Measurements from ENCODE around the gene CELF2. TPM values are rescaled to one million over a fixed set of nuclear protein-coding genes. Genes with fewer than 3 reads are reported as not detected.

Gene CELF2
- total and polyA plus RNA-seq, 2 of the 4 experiments (the other 2 are of a cell fraction) = 3.5 to 6.6 TPM

DNA sequence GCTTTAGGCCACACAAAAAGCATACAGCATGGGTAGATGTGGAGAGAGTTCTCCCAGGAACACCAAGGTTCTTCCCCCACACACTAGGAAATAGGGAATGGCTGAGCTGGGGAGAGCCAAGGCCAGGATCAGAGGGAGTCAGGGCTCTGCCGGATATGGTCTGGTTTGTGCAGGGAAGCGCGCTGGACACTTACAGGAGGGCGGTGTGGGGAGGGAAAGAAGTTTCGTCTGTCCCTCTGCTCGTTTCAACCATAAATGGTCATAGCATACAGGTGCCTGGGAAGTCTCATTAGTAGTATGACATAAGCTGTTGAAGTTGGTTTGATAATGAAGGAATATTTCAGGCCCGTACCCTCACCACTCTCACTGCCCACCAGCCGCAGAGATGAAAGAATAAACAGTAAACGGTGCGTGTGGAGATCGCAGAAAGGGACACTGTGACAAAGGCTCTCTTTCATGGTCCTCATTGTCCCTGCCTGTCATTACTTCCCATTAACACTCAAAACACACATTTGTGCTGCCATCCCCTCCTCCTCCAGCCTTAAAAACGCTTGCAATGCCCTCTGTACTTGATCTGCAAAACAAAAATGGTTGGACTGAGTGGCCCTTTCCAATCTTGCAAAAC, 207.2 kb downstream of the CELF2 start:
- H3K9me3 ChIP-seq (ENCODE audit: control insufficient read depth, insufficient read depth, low read length) = no peaks in the 10 kb centered on the region; the same call in none of the 2 replicates
- no peaks in the 10 kb centered on the region for H3K27me3 ChIP-seq (ENCODE audit: control insufficient read depth, insufficient read depth, low read length)
- no peaks in the 10 kb centered on the region for H3K4me1 ChIP-seq (ENCODE audit: control insufficient read depth, insufficient read depth, low read length)
- no CpG with 5 or more reads among the region's 12 CpGs for WGBS, 2 experiments (ENCODE audit: extremely low coverage in 2 of 2, insufficient read length in 1 of 2)
- no peak overlapping the region for H2AFZ ChIP-seq (replicated peaks; ENCODE audit: low read length, poor library complexity)
- no peak overlapping the region for H3K27ac ChIP-seq (ENCODE audit: insufficient read depth, low read length)
- dilution Hi-C loops (cut with HindIII; ENCODE audit: low sequenced_read_pairs, unreplicated experiment) = no loop called here
- no peaks in the 10 kb centered on the region for H3K36me3 ChIP-seq (ENCODE audit: control insufficient read depth, insufficient read depth, low read length)
- no peak overlapping the region for H3K4me3 ChIP-seq (ENCODE audit: insufficient read depth, low read depth, low read length)
- no peak overlapping the region for H3K9ac ChIP-seq (ENCODE audit: low read depth, low read length)
- no peak overlapping the region for H4K91ac ChIP-seq (ENCODE audit: insufficient read depth, low read depth, low read length)
- ChIA-PET CTCF (no interaction called here), POLR2A (ENCODE audit: unreplicated experiment) (no interaction called here)
- no peak overlapping the region for H2BK5ac ChIP-seq (ENCODE audit: low read depth, low read length, poor library complexity, severe bottlenecking)
- H2BK120ac ChIP-seq (ENCODE audit: low read depth, low read length) = no peak overlapping the region
- intact Hi-C loops (cut with micrococcal nuclease) = no loop called here
- no peak overlapping the region for H4K5ac ChIP-seq (ENCODE audit: low read depth, low read length)
- no peak overlapping the region for H2BK20ac ChIP-seq (ENCODE audit: low read depth, low read length)
- H2AK5ac ChIP-seq (ENCODE audit: low read depth, low read length) = no peak overlapping the region
- H4K20me1 ChIP-seq (ENCODE audit: insufficient read depth, low read length) = no peaks in the 10 kb centered on the region
- no peak for ATAC-seq (ENCODE audit: low read depth)
- no peak overlapping the region for H3K56ac ChIP-seq (ENCODE audit: extremely low read depth, insufficient read depth, low read length)
- H4K8ac ChIP-seq (ENCODE audit: low read depth in 2 of 2, low read length in 2 of 2) = no peak overlapping the region
- no peak overlapping the region for H3K23ac ChIP-seq (ENCODE audit: low read depth, low read length)
- no peak overlapping the region for H2AK9ac ChIP-seq (replicated peaks; ENCODE audit: low read depth, low read length, poor library complexity)
- H3K79me1 ChIP-seq (ENCODE audit: low read depth in 1 of 2, low read length in 2 of 2) = no peaks in the 10 kb centered on the region
- DNase-seq = no peak
- H2BK15ac ChIP-seq (ENCODE audit: low read depth, low read length) = no peak overlapping the region
- BruUV-seq (replicated peaks) = no TSS peak
- TF ChIP-seq POLR2A (IDR thresholded peaks at IDR 0.05; ENCODE audit: low read depth, low read length) (no peak), FOS (IDR thresholded peaks at IDR 0.05; ENCODE audit: low read depth, low read length) (no peak), USF2 (IDR thresholded peaks at IDR 0.05; ENCODE audit: low read depth, low read length) (no peak), ELK1 (IDR thresholded peaks at IDR 0.05; ENCODE audit: borderline replicate concordance, low read depth, low read length) (no peak), BHLHE40 (IDR thresholded peaks at IDR 0.05; ENCODE audit: low read depth, low read length) (no peak), MXI1 (IDR thresholded peaks at IDR 0.05; ENCODE audit: borderline replicate concordance, low read depth, low read length) (no peak), RAD21 (IDR thresholded peaks at IDR 0.05; ENCODE audit: low read length) (no peak), CHD1 (IDR thresholded peaks at IDR 0.05; ENCODE audit: low read depth, low read length) (no peak), MAZ (IDR thresholded peaks at IDR 0.05; ENCODE audit: borderline replicate concordance, low read depth, low read length) (no peak), MAFK (IDR thresholded peaks at IDR 0.05; ENCODE audit: low read depth, low read length) (no peak), CTCF (conservative IDR thresholded peaks at IDR 0.05; ENCODE audit: low read depth, low read length) (no peak)
- no peak overlapping the region for H3K4me2 ChIP-seq (ENCODE audit: low read depth, low read length)
- in situ Hi-C loops (cut with MboI; ENCODE audit: low sequenced_read_pairs) = no loop called here
- H3K9me1 ChIP-seq (ENCODE audit: insufficient read depth, low read length) = no peaks in the 10 kb centered on the region
- H3K18ac ChIP-seq (ENCODE audit: low read depth, low read length) = no peak overlapping the region
- H3K14ac ChIP-seq (replicated peaks; ENCODE audit: low read depth, low read length) = no peak overlapping the region
- H3K4ac ChIP-seq (ENCODE audit: low read depth, low read length) = no peak overlapping the region
